Natural killer cell (primary cell): Measurements from ENCODE around the gene POLR2F. TPM values are rescaled to one million over a fixed set of nuclear protein-coding genes. Genes with fewer than 3 reads are reported as not detected.

Source experiments
- ATAC-seq, 3 donors: fragments of 150-1000 bp in 2 of 3; fragments of 200-7000 bp in 1 of 3; cut with Tn5 transposase; 1 replicate in 1 of 3; 2 replicates in 2 of 3; pipeline ENCODE4 v1.10.0; 2021; ENCODE audit warnings: mild to moderate bottlenecking in 2 of 3, moderate library complexity in 2 of 3
- DNase-seq, 2 donors: peaks; one replicate each; pipeline versions ENCODE4 v3.0.0 to v3.0.0-alpha.2; 2013 to 2021; ENCODE audit warnings: mixed read lengths in 1 of 2
- H3K27ac ChIP-seq: one replicate; pipeline ENCODE4 v1.5.1; 2013; ENCODE audit warnings: mild to moderate bottlenecking, low read length
- H3K27me3 ChIP-seq: one replicate; pipeline ENCODE4 v1.6.1; 2013; ENCODE audit warnings: low read length; ENCODE audit not compliant: control insufficient read depth, insufficient read depth
- H3K36me3 ChIP-seq: one replicate; pipeline ENCODE4 v1.6.1; 2013; ENCODE audit warnings: low read length; ENCODE audit not compliant: control insufficient read depth, insufficient read depth
- H3K4me1 ChIP-seq: one replicate; pipeline ENCODE4 v1.6.1; 2013; ENCODE audit warnings: low read length; ENCODE audit not compliant: control insufficient read depth, insufficient read depth
- H3K4me3 ChIP-seq: one replicate; pipeline ENCODE4 v1.5.1; 2013; ENCODE audit warnings: low read length
- H3K9me3 ChIP-seq: one replicate; pipeline ENCODE4 v1.6.1; 2013; ENCODE audit warnings: low read length; ENCODE audit not compliant: control insufficient read depth, insufficient read depth
- H3K27ac Mint-ChIP-seq, 2 donors: one replicate each; pipeline ENCODE4 v1.8.0; 2022; ENCODE audit warnings: mild to moderate bottlenecking in 2 of 2, mixed read lengths in 2 of 2, moderate library complexity in 1 of 2
- H3K27me3 Mint-ChIP-seq, 2 donors: one replicate each; pipeline ENCODE4 v1.8.0; 2022; ENCODE audit warnings: low read depth in 2 of 2, mixed read lengths in 2 of 2
- H3K36me3 Mint-ChIP-seq: one replicate; pipeline ENCODE4 v1.8.0; 2022; ENCODE audit warnings: mixed read lengths
- H3K4me1 Mint-ChIP-seq, 2 donors: one replicate each; pipeline ENCODE4 v1.8.0; 2022; ENCODE audit warnings: mixed read lengths in 2 of 2
- H3K4me3 Mint-ChIP-seq: one replicate; pipeline ENCODE4 v1.8.0; 2022; ENCODE audit warnings: mild to moderate bottlenecking, moderate library complexity, mixed read lengths
- H3K9me3 Mint-ChIP-seq, 2 donors: one replicate each; pipeline ENCODE4 v1.8.0; 2022; ENCODE audit warnings: mixed read lengths in 2 of 2
- WGBS: methylation state at CpG from one replicate; pipeline ENCODE4 v1.1.7; 2013; ENCODE audit warnings: missing lambda C conversion rate; ENCODE audit not compliant: insufficient coverage; 5-methylcytosine and 5-hydroxymethylcytosine counted together
- intact Hi-C: fragments of 100-400 bp; cut with micrococcal nuclease; formaldehyde crosslinking; loops from one replicate; pipeline ENCODE4 v1.14.2; 2022
- total RNA-seq, 4 donors: library from RNA; stranded (reverse); fragments of 120-200 nt in 1 of 4; gene quantifications; one replicate each; pipeline versions ENCODE4 v1.2.3 to v1.2.4, GENCODE V29; 2013 to 2022
- TF ChIP-seq, protein P1 (sequence below): fragments of 200-600 bp; IDR thresholded peaks from one replicate; pipeline ENCODE4 v1.8.0; 2022; ENCODE audit warnings: antibody characterized with exemption

POLR2F gene
- total RNA-seq, 3 donors from 2014 or later (not counting 1 experiment from before 2014, with no cell fraction given), result 38.7 to 40.6 (median 38.8) TPM

DNA sequence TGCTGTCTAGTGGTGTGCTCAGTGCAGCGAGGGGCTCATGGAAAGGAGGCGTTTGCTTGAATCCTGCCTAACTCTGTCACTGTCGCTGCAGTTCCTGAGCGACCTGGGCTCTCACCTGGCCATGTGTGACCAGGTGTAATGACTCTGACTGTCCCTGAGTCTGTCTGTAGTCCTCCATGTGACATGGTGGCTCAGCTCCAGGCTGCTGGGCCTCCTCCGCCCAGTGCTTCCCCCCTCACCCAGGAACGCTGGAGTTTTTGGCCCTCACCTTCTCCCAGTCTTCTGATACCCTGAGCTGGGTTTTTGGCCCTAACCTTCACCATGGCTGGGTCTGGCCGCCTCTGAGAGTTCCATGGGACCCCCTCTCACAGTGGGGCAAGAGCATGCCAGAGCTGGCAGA, 27.1 kb upstream of the POLR2F start:
- H3K27ac ChIP-seq, result no peak overlapping the region
- Mint-ChIP-seq H3K36me3 (no peaks in the 10 kb centered on the region), H3K9me3 (no peaks in the 10 kb centered on the region), H3K4me1 (peaks cover 0 to 4% of the 10 kb centered on the region in 2 donors), H3K27ac (no peak overlapping the region), H3K4me3 (no peak overlapping the region), H3K27me3 (no peaks in the 10 kb centered on the region)
- 99% methylated on average over 7 of the region's 7 CpGs for WGBS
- ATAC-seq, result no peak
- H3K4me1 ChIP-seq, result no peaks in the 10 kb centered on the region
- no peaks in the 10 kb centered on the region for H3K9me3 ChIP-seq
- TF ChIP-seq, protein P1, sequence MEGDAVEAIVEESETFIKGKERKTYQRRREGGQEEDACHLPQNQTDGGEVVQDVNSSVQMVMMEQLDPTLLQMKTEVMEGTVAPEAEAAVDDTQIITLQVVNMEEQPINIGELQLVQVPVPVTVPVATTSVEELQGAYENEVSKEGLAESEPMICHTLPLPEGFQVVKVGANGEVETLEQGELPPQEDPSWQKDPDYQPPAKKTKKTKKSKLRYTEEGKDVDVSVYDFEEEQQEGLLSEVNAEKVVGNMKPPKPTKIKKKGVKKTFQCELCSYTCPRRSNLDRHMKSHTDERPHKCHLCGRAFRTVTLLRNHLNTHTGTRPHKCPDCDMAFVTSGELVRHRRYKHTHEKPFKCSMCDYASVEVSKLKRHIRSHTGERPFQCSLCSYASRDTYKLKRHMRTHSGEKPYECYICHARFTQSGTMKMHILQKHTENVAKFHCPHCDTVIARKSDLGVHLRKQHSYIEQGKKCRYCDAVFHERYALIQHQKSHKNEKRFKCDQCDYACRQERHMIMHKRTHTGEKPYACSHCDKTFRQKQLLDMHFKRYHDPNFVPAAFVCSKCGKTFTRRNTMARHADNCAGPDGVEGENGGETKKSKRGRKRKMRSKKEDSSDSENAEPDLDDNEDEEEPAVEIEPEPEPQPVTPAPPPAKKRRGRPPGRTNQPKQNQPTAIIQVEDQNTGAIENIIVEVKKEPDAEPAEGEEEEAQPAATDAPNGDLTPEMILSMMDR, result no peak
- intact Hi-C loops, result no loop called here
- no peaks in the 10 kb centered on the region for H3K27me3 ChIP-seq
- H3K36me3 ChIP-seq, result peaks cover 44% of the 10 kb centered on the region
- DNase-seq, result no peak
- H3K4me3 ChIP-seq, result no peak overlapping the region

DNA sequence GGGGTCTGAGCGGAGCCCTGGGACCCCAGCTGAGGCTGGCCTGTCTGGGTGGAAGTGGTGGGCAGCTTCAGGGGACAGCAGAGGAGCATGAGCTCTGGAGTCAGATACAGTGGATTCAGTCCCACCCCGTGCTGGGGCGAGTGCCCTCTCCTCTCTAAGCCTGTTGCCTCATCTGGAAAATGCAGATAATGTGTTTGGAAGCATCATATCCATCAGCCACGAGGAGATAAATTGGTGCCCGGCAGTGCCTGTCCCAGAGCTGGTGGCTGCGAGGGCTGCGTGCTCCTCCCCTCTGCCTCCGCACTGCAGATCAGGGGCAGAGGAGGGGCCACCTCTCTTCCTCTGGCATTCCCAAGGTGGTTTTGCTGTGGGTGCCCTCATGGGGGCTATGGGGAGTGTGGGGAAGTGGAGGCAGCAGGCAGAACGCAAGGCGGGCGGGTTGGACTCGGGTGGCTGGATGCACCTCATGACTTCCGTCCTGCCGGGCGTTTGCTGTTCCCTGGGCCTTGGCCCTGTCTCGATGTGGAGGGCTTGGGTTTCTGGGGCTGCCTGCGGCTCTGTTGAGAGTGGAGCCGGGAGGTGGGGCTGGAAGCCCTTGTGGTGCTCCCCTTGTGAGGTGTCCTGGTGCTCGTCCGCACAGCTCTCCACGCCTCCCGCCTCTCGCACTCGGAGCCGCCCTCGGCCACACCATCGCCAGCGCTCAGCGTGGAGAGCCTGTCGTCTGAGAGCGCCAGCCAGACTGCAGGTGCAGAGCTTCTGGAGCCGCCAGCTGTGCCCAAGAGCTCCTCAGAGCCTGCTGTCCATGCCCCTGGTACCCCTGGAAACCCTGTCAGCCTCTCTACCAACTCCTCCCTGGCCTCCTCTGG, 26.5 kb upstream of the POLR2F start:
- Histone ChIP-seq H3K4me3 (no peak overlapping the region), H3K27me3 (no peaks in the 10 kb centered on the region), H3K27ac (no peak overlapping the region), H3K36me3 (peaks cover 47% of the 10 kb centered on the region), H3K4me1 (no peaks in the 10 kb centered on the region), H3K9me3 (no peaks in the 10 kb centered on the region)
- H3K4me3 Mint-ChIP-seq, result no peak overlapping the region
- H3K27me3 Mint-ChIP-seq, result no peaks in the 10 kb centered on the region
- DNase-seq (no peak), ATAC-seq (no peak)
- 97% methylated on average over 32 of the region's 32 CpGs for WGBS
- TF ChIP-seq, protein P1, result no peak
- no peak overlapping the region for H3K27ac Mint-ChIP-seq
- H3K4me1 Mint-ChIP-seq, result peaks cover 0 to 4% of the 10 kb centered on the region in 2 donors
- intact Hi-C loops, result no loop called here
- no peaks in the 10 kb centered on the region for H3K9me3 Mint-ChIP-seq
- H3K36me3 Mint-ChIP-seq, result no peaks in the 10 kb centered on the region

DNA sequence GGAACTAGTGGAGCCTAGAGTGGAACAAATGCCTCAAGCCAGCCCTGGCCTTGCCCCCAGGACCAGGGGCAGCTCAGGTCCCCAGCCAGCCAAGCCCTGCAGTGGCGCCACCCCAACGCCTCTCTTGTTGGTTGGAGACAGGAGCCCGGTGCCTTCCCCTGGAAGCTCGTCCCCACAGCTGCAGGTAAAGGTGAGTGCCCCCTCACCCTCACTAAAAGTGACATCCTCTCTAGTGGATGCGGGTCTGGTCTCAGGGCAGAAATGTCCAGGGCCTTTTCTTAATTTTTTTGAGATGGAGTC, 25.9 kb upstream of the POLR2F start:
- ATAC-seq (no peak), DNase-seq (no peak)
- intact Hi-C loops, result no loop called here
- H3K27me3 ChIP-seq, result no peaks in the 10 kb centered on the region
- no peak overlapping the region for H3K27ac ChIP-seq
- peaks cover 49% of the 10 kb centered on the region for H3K36me3 ChIP-seq
- no peak overlapping the region for H3K4me3 Mint-ChIP-seq
- no peak overlapping the region for H3K27ac Mint-ChIP-seq
- TF ChIP-seq, protein P1, result no peak
- H3K4me1 Mint-ChIP-seq, result peaks cover 0 to 4% of the 10 kb centered on the region in 2 donors
- H3K4me1 ChIP-seq, result no peaks in the 10 kb centered on the region
- no peaks in the 10 kb centered on the region for H3K9me3 ChIP-seq
- no peaks in the 10 kb centered on the region for H3K27me3 Mint-ChIP-seq
- over 99% methylated on average over 5 of the region's 5 CpGs for WGBS
- H3K9me3 Mint-ChIP-seq, result no peaks in the 10 kb centered on the region
- no peak overlapping the region for H3K4me3 ChIP-seq
- no peaks in the 10 kb centered on the region for H3K36me3 Mint-ChIP-seq

DNA sequence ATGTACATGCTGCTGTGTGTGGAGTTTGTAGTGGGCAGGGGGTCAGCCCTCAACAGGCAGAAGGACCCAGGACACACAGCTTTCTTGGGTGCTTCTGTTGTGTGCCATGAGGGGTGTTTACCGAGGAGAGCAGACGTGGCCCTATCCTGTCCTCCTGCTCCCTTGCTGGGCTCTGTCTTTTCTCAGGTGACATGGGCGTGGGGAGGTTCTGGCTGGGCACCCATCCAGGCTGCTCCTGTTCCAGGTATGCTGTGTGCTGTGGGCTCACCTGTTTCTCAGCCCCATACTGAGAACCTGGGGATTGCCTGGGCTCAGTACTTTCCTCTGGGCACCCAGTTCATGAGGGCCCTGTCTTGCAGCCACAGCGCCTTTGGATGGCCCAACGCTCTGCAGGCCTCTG, 24.1 kb upstream of the POLR2F start:
- H3K36me3 Mint-ChIP-seq, result no peaks in the 10 kb centered on the region
- H3K27ac ChIP-seq, result no peak overlapping the region
- peaks cover 10% of the 10 kb centered on the region for H3K4me1 ChIP-seq
- no peak for ATAC-seq
- 98% methylated on average over 5 of the region's 5 CpGs for WGBS
- no peak overlapping the region for H3K4me3 Mint-ChIP-seq
- H3K27ac Mint-ChIP-seq, result peak overlapping the region in 1 of 2 donors; percentile 63
- DNase-seq, result no peak
- TF ChIP-seq, protein P1, result no peak
- H3K9me3 Mint-ChIP-seq, result no peaks in the 10 kb centered on the region
- no peak overlapping the region for H3K4me3 ChIP-seq
- peaks cover 48% of the 10 kb centered on the region for H3K36me3 ChIP-seq
- H3K27me3 Mint-ChIP-seq, result no peaks in the 10 kb centered on the region
- intact Hi-C loops, result no loop called here
- no peaks in the 10 kb centered on the region for H3K27me3 ChIP-seq
- H3K4me1 Mint-ChIP-seq, result peaks cover 8 to 17% of the 10 kb centered on the region in 2 donors
- no peaks in the 10 kb centered on the region for H3K9me3 ChIP-seq
